HG03558 (cell line): Measurements from ENCODE around the gene IL23R.

ENCODE experiments used
- ATAC-seq: cut with Tn5 transposase; IDR thresholded peaks from one replicate; pipeline ENCODE4 v1.9.1; 2021; ENCODE audit warnings: moderate number of reproducible peaks; ENCODE audit not compliant: unreplicated experiment; ENCODE audit errors: extremely low read depth

IL23R gene

GRCh38 chr1:67228791-67229190 is 62.5 kb downstream of the IL23R start:
- ATAC-seq = no peak

GRCh38 chr1:67230539-67230938 is 64.3 kb downstream of the IL23R start:
- ATAC-seq = no peak

GRCh38 chr1:67236277-67236676 is 70.0 kb downstream of the IL23R start:
- no peak for ATAC-seq

GRCh38 chr1:67239738-67240137 is 73.5 kb downstream of the IL23R start:
- no peak for ATAC-seq

GRCh38 chr1:67241200-67241746 is 75.0 kb downstream of the IL23R start:
- ATAC-seq = no peak

GRCh38 chr1:67242016-67242415 is 75.8 kb downstream of the IL23R start:
- ATAC-seq = no peak

GRCh38 chr1:67250051-67250653 is 83.9 kb downstream of the IL23R start:
- no peak for ATAC-seq

- ATAC-seq = no peak
Measured at GRCh38 chr1:67256291-67257172, 90.3 kb downstream of the IL23R start.

- ATAC-seq = no peak
Measured at GRCh38 chr1:67257173-67257535, 90.9 kb downstream of the IL23R start.

- ATAC-seq = no peak
Measured at GRCh38 chr1:67261680-67262079, 95.4 kb downstream of the IL23R start.

- ATAC-seq = no peak
Measured at GRCh38 chr1:67262735-67263134, 96.5 kb downstream of the IL23R start.

- ATAC-seq = no peak
Measured at GRCh38 chr1:67264152-67264551, 97.9 kb downstream of the IL23R start.

GRCh38 chr1:67264899-67265298 is 98.6 kb downstream of the IL23R start:
- peak; percentile 49 for ATAC-seq

GRCh38 chr1:67269061-67269460 is 102.8 kb downstream of the IL23R start:
- ATAC-seq = no peak

GRCh38 chr1:67270541-67270940 is 104.3 kb downstream of the IL23R start:
- no peak for ATAC-seq

GRCh38 chr1:67273591-67273990 is 107.3 kb downstream of the IL23R start:
- no peak for ATAC-seq

GRCh38 chr1:67274623-67275325 is 108.5 kb downstream of the IL23R start:
- peak; percentile 78 for ATAC-seq

GRCh38 chr1:67280696-67281095 is 114.4 kb downstream of the IL23R start:
- ATAC-seq = no peak

- no peak for ATAC-seq
Measured at GRCh38 chr1:67281244-67281643, 115.0 kb downstream of the IL23R start.

GRCh38 chr1:67285780-67286488 is 119.7 kb downstream of the IL23R start:
- ATAC-seq = no peak
